Putamen (tissue), 1 donor: ENCODE measurements around the gene PRKCB.

Experiments used
- DNase-seq: peaks from one replicate; pipeline ENCODE4 v3.0.0-alpha.2; 2016; ENCODE audit warnings: low spot score

PRKCB gene

DNA sequence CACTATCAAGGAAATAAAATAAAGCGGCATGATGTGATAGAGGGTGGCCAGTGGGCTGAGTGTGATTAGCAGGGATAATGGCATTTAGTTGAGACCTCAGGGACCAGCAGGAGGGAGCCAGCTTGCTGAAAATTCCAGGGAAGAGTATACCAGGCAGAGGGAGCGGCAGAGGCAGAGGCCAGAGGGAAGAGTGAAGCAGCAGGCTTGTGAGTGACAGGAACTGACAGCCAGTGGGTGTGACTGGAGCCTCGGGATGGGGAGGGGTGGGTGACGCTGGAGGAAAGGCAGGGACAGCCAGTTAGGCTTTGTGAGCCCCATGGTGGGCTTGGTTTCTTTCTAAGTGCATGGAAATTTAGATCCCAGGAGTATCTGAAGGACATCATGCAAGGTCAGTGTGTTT lies 210.7 kb downstream of the PRKCB start:
- DNase-seq, result peak; percentile 30

DNA sequence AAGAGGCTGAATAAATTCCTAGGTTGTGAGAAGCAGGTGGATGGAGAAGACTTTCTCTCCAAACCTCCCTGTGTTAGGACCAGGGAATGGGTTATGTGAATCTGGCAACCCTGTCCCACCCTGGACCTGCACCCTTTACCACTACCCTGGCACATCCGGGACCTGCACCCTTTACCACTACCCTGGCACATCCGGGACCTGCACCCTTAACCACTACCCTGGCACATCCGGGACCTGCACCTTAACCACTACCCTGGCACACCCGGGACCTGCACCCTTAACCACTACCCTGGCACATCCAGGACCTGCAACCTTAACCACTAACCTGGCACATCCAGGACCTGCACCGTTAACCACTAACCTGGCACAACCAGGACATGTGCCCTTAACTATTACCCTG lies 213.3 kb downstream of the PRKCB start:
- DNase-seq, result no peak

DNA sequence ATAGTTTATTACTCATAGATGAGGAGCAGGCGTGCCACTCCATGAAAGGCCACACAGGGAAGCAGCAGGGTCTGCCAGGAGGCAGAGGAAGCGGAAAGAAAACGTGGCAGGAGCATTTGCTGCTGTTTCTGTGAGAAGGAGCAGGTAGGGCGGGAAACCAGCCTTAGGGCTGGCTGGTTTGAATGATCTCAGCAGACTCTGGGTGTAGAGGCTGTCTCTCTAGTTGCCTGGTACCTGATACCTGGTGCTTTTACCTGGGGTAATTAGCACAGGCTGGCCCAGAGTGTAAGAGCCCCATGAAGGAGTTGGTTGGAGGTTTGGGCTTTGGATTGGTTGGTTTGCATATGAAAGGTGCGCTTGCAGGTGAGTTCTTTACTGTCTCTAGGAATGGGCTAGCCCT lies 215.3 kb downstream of the PRKCB start:
- DNase-seq, result no peak

- no peak for DNase-seq
Measured at GRCh38 chr16:24052329-24053098, 216.7 kb downstream of the PRKCB start.

DNA sequence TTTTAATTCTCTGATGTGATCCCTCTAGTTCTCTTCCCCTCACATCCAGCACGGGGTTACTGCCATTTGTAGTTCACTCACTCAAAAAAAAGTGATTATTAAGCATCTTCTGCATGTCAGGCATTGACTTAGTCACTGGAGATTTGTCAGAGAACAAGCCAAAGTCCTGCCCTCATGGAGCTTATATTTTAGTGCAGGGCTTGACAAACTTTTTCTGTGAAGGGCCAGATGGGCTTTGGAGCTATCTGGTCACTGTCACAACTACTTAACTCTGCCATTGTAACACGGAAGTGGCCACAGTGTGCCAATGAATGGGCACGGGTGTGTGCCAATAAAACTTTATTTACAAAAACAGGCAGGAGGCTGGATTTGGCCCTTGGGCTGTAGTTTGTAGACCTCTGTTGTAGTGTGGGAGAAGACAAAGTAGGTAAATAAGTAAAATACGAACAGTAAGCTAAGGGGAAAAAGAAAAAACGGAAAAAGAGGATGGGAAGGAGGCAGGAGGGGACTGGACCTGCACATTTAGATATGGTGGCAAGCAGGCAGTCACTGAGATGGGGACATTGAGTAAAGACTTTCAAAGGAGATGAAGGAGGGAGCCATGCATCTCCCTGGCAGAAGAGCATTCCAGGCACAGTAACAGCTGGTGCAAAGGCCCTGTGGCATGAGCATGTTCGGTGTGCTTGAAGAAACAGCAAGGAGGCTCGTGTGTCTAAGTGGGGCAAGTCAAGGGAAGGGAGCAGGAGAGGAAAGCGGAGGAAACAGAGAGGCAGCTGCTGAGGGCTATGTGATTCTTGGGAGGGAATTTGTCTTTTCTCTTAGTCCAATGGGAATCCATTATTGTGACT lies 217.5 kb downstream of the PRKCB start:
- DNase-seq, result no peak

- no peak for DNase-seq
Measured at GRCh38 chr16:24054741-24055491, 219.1 kb downstream of the PRKCB start.

DNA sequence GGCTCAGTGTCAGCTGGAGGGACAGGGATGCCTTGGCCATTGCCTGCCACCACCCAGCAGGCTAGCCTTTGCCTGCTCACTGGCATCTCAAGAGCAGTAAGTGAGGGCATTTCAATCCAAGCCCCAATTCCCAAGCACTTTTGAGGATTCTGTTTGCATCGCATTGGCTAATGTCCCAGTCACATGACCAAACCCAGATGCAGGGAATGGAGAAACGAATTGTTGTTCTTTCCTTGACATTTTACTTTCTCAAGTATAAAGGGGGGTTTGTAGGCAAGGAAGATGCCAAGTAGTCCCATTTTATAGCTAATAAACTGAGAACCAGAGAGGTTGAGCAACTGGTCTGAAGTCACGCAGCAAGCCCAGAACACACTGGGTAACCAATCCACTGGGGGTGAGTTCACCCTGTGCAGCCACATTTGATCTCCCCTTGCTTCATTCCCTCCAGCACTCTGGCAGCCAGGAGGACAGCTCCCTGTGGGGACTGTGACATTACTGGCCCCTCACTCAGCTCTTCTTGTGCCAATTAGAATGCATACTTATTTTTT lies 226.6 kb downstream of the PRKCB start:
- no peak for DNase-seq

DNA sequence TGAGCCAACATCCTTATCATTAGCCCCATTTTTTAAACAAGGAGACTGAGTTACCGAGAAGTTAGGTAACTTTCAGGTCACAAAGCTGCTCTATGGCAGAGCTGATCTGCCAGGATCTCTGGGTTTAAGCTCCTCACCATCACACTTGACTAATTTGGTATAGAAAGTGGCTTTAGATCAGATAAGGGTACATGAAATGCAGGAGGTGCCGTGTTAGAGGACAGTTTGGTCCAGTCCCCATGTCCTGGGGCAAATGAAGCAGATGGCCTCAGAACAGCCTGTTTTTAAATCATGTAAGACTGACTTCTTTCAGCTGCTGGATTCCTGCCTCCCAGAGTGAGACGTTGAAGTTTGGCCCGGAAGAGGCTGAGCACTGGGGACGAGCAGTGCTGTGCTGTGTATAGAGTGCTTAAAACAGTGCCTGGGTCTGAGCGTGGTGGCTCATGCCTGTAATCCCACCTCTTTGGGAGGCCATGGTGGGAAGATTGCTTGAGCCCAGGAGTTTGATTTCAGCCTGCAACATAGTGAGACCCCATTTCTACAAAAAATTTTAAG lies 233.3 kb downstream of the PRKCB start:
- no peak for DNase-seq

GRCh38 chr16:24070851-24071250 lies 235.1 kb downstream of the PRKCB start:
- no peak for DNase-seq

DNA sequence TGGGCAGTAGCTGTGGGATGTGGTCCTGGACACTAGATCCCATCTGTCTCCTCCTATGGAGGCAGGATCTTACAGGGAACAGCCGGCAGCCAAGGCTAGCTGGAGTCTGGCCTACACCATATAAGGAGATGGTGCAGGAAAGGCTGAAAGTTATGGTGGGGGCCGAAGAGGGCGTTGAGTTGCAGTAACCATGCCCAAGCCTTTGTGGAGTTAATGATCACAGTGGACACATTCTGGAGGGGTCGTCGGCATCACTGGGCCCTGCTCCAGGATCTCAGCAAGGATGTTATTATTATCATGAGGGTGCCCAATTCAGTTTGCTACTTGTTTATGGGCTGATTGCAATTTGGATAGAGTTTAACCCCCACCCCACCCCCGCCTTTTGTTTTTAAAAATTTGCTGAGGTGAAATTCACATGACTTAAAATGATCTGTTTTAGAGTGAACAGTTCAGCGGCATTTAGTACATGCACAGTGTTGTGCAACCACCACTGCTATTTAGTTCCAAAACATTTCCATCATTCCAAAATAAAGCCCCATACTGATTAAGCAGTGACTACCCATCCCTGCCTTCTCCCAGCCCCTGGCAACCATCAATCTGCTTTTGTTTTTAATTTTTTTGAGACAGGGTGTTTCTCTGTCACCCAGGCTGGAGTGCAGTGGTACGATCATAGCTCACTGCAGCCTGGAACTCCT lies 236.0 kb downstream of the PRKCB start:
- no peak for DNase-seq

DNA sequence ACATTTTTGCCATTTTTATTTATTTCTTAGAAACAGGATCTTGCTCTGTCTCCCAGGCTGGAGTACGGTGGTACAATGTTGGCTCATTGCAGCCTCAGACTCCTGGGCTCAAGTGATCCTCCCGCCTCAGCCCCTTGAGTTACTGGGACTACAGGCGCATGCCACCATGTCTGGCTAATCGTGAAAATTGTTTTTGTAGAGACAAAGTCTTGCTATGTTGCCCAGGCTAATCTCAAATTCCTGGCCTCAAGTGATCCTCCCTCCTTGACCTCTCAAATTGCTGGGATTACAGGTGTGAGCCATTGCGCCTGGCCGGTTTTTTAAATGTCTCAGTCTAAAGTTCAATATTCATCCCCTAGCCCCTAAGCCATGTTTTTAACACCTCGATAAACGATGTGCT lies 237.5 kb downstream of the PRKCB start:
- DNase-seq, result no peak

- no peak for DNase-seq
Measured at GRCh38 chr16:24074574-24074973, 238.8 kb downstream of the PRKCB start.

- DNase-seq, result no peak
Measured at GRCh38 chr16:24075302-24075701, 239.5 kb downstream of the PRKCB start.

- peak; percentile 71 for DNase-seq
Measured at GRCh38 chr16:24075931-24076716, 240.3 kb downstream of the PRKCB start.

DNA sequence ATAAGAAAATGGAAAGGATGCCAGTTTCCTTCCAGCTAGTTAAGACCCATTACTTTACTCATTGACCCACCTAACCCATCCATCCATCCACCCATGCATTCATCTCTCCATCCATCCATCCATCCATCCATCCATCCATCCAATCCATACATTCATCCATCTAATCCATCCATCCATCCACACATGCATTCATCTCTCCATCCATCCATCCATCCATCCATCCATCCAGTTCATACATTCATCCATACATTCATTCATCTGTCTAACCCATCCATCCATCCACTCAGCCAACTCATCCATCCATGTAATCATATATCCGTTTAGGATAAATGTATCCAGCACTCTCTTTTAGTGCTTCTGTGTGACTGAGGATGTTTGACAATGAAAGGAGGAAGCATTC lies 241.5 kb downstream of the PRKCB start:
- no peak for DNase-seq

DNA sequence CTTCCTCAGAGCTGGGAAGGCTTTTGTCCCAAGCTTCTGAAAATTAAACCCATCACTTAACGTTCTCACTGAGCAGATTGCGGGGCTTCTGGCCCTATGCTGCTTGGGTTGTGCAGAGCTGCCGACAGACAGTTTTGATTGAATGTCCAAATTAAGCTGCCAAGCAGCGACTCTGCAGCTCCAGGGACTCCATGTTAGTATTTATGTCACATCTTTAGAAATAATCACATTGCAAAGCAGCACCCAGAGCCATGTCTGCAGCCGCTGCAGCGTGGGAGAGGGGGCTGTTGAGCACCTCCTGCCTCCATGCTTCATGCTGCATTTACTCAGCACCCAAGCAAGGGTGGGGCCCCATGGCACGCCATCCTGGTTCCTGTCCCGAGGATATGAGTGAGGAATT lies 242.2 kb downstream of the PRKCB start:
- no peak for DNase-seq

- DNase-seq, result no peak
Measured at GRCh38 chr16:24085666-24086065, 249.9 kb downstream of the PRKCB start.

DNA sequence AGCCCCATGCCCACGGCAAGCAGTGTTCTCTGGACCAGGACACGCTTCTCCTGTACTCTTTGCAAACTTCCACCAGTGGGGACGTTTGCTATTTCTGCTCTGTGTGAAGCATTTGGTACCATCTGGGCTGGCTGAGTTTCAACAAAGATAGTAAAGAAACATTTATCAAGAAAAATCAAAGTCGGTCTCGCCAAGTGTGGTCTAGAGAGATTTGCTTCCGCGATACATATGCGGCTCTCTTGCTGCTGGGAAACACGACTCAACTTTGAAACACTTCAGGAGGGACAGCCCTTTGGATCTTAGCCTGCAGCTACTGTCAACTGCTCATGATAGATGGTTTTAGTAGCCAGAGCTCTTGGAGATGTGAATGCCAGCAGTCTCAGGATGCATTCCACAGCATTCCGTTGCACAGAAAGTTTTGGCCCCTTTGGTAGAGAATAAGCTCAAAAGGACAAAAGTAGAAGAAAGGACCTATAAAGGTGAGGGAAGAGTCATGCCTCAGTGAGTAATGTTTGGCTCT lies 252.2 kb downstream of the PRKCB start:
- no peak for DNase-seq

DNA sequence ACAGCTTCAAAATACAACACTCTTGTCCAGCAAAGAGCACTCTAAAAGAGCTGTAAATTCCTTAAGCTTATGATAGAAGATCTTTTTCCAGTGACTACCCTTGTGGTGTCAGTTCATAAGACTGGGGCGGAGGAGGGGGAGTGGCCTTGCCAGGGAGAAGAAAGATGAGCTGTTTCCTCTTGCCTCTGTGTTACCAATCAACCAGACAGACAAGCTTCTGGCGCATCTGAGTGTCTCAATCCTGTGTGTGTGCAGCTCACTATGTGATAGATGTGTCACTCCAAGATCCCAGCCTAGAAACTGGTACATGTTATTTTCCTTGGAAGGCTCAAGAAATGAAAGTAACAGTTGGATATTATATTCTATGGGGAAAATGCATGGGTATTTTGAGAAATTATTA lies 253.0 kb downstream of the PRKCB start:
- DNase-seq, result peak; percentile 16

GRCh38 chr16:24091125-24091524 lies 255.3 kb downstream of the PRKCB start:
- no peak for DNase-seq
